Measurements from ENCODE around the gene DDIT4.

DDIT4 gene

DNA sequence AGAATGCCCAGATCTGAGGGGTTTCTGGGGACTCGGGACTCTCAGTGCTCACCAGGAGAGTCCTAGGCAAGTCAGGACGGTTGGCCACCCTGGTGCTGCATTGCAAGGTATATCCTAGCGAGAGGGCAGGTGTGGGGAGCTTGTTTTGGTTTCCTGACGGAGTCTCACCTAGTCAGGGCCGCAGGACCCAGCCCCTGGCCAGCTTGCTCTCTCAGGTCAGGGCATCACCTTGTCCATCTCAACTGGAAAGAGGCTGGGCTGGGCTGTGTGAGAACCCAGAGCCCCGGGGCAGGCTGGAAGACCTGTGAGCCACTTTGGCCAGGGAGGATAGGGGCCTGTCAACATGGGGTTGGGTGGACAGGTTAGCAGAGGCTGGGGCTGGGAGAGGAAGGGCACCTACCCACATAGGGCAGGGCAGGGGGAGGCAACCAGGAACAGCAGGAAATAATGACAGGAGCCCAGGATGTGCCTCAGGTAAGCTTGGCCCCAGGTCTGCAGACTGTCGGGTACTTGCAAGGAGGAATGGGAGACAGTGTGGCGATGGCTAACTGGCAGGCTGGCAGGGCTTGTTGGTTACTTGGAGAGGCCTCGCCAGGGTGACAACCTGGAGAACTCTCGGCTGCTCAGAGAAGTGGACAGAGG lies 49.5 kb downstream of the DDIT4 start:
- H3K4me3 ChIP-seq (ENCODE audit: low read depth, low read length), result no peak overlapping the region
- TF ChIP-seq, protein P1, sequence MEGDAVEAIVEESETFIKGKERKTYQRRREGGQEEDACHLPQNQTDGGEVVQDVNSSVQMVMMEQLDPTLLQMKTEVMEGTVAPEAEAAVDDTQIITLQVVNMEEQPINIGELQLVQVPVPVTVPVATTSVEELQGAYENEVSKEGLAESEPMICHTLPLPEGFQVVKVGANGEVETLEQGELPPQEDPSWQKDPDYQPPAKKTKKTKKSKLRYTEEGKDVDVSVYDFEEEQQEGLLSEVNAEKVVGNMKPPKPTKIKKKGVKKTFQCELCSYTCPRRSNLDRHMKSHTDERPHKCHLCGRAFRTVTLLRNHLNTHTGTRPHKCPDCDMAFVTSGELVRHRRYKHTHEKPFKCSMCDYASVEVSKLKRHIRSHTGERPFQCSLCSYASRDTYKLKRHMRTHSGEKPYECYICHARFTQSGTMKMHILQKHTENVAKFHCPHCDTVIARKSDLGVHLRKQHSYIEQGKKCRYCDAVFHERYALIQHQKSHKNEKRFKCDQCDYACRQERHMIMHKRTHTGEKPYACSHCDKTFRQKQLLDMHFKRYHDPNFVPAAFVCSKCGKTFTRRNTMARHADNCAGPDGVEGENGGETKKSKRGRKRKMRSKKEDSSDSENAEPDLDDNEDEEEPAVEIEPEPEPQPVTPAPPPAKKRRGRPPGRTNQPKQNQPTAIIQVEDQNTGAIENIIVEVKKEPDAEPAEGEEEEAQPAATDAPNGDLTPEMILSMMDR (IDR thresholded peaks at IDR 0.05; ENCODE audit: low read depth, low read length), result no peak

DNA sequence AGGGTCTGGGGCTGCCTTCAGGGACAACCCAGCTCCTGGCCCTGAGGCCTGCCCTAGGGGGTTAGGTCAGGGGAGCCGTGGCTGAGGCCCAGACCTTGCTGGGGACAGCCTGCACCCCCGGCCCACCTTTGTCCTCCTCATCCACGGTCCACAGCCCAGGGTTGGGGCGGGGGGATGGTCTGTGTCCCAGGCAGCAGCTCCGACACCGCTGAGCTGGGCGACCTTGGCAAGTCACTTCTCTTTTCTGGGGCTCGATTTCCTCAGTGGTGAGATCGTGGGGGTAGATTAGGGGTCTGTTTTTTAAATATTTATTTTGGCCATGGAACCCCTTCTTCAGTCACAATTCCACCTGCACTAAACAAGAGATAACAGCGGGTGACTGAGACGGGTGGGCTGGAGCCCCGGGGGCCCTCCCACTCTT lies 50.1 kb downstream of the DDIT4 start:
- TF ChIP-seq, protein P1 (IDR thresholded peaks at IDR 0.05; ENCODE audit: low read depth, low read length), result no peak

More for the DNA sequence above, 50.1 kb downstream of the DDIT4 start:
- H3K4me3 ChIP-seq (ENCODE audit: low read depth, low read length), result no peak overlapping the region
